Dedifferentiated amniotic fluid mesenchymal stem cell (primary cell): ENCODE results near the gene ABCA5.
"Not testable (repeated sequence)": the region's sequence is repeated elsewhere in the genome, so short reads cannot be mapped to it uniquely, and the experiment has no call there.

Experiments
- DNase-seq: peaks from one replicate; pipeline ENCODE4 v3.0.0-alpha.2; 2016; ENCODE audit errors: extremely low spot score

ABCA5 gene

GRCh38 chr17:69207151-69207550, 119.8 kb downstream of the ABCA5 start:
- no peak for DNase-seq

DNA sequence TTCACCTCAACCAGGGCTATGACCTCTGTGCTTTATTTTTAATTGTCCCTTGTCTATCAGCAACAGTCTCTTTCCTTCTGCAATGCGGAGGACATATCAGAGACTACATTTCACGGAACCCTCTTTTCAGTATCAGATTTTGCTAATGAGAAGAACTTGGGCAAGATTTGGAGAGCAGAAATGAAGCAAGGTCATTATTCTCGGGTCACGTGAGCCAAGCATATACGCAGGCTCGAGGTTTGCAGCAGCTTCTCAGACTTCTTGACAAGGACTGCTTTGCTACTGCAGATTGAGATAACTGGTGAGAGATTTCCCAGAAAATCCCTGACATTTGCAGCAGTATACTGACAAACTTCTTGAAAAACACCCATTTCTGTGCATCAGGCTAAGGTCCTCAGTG, 128.7 kb downstream of the ABCA5 start:
- DNase-seq: no peak

DNA sequence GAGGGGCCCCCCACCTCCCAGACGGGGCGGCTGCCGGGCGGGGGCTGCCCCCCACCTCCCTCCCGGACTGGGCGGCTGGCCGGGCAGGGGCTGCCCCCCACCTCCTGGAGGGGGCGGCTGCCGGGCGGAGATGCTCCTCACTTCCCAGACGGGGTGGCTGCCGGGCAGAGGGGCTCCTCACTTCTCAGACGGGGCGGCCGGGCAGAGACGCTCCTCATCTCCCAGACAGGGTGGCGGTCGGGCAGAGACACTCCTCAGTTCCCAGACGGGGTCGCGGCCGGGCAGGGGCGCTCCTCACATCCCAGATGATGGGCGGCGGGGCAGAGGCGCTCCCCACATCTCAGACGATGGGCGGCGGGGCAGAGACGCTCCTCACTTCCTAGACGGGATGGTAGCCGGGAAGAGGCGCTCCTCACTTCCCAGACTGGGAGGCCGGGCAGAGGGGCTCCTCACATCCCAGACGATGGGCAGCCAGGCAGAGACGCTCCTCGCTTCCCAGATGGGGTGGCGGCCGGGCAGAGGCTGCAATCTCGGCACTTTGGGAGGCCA, 130.8 kb downstream of the ABCA5 start:
- not testable (repeated sequence) for DNase-seq
